Heart right ventricle (tissue), 16 donors: ENCODE measurements around the gene MAST2. TPM values are rescaled to one million over a fixed set of nuclear protein-coding genes. Genes with fewer than 3 reads are reported as not detected.
"Not testable (repeated sequence)": the region's sequence is repeated elsewhere in the genome, so short reads cannot be mapped to it uniquely, and the experiment has no call there.

Experiments
- ATAC-seq, 8 donors: fragments of 200-7000 bp; cut with Tn5 transposase; one replicate each; pipeline ENCODE4 v1.9.1; 2020; ENCODE audit warnings: mild to moderate bottlenecking in 8 of 8, moderate library complexity in 8 of 8, moderate number of reproducible peaks in 1 of 8
- DNase-seq, 2 donors: peaks; one replicate each; pipeline ENCODE4 v3.0.0-alpha.2; 2020
- H3K27ac ChIP-seq, 10 donors: fragments of 200-600 bp; sonication (generic) in 2 of 10; one replicate each; pipeline versions ENCODE4 v1.5.0 to v1.8.0; 2020 to 2022; ENCODE audit warnings: mild to moderate bottlenecking in 3 of 10
- H3K27me3 ChIP-seq, 7 donors: fragments of 200-600 bp; one replicate each; pipeline ENCODE4 v1.8.0; 2021 to 2022; ENCODE audit warnings: mild to moderate bottlenecking in 2 of 7
- H3K36me3 ChIP-seq, 9 donors: fragments of 200-600 bp; sonication (generic) in 1 of 9; one replicate each; pipeline versions ENCODE4 v1.5.0 to v1.8.0; 2020 to 2022; ENCODE audit warnings: mild to moderate bottlenecking in 2 of 9
- H3K4me1 ChIP-seq, 9 donors: fragments of 200-600 bp; sonication (generic) in 1 of 9; one replicate each; pipeline versions ENCODE4 v1.5.0 to v1.8.0; 2020 to 2022; ENCODE audit warnings: mild to moderate bottlenecking in 4 of 9
- H3K4me3 ChIP-seq, 10 donors: fragments of 200-600 bp; sonication (generic) in 2 of 10; one replicate each; pipeline versions ENCODE4 v1.5.0 to v1.8.0; 2020 to 2022; ENCODE audit warnings: mild to moderate bottlenecking in 7 of 10, moderate library complexity in 2 of 10
- H3K9me3 ChIP-seq, 11 donors: fragments of 200-600 bp in 10 of 11; sonication (generic) in 2 of 11; one replicate each; pipeline versions ENCODE4 v1.5.0 to v1.8.0; 2013 to 2022; ENCODE audit warnings: mild to moderate bottlenecking in 2 of 11, control low read depth in 1 of 11, moderate library complexity in 1 of 11
- CTCF ChIP-seq, 9 donors: fragments of 200-600 bp; sonication (generic) in 2 of 9; IDR thresholded peaks; one replicate each; pipeline versions ENCODE4 v1.5.0 to v1.8.0; 2021 to 2022; ENCODE audit warnings: antibody characterized with exemption in 9 of 9, mild to moderate bottlenecking in 5 of 9, moderate library complexity in 1 of 9
- WGBS, 2 donors: extraction: QIAGEN DNeasy Blood & Tissue Kit; methylation state at CpG; one replicate each; pipeline ENCODE4 v1.1.7; 2013; ENCODE audit warnings: inconsistent platforms in 1 of 2; 5-methylcytosine and 5-hydroxymethylcytosine counted together
- intact Hi-C, 10 donors: fragments of 100-400 bp; cut with DNase I; formaldehyde crosslinking; loops; one replicate each; pipeline versions ENCODE4 v1.11.1 to v1.14.2; 2022
- polyA plus RNA-seq, 2 donors: library from polyadenylated mRNA; stranded (reverse); fragments of 200-250 nt; gene quantifications; one replicate each; pipeline ENCODE4 v1.2.3, GENCODE V29; 2013
- total RNA-seq, 10 donors: library from RNA; stranded (reverse); fragmentation: NEBNext Ultra II Directional in 3 of 10; extraction: Animal tissue kit (Norgen Biotek cat#: 25700) in 3 of 10; gene quantifications; one replicate each; pipeline versions ENCODE4 v1.2.1 to v1.2.4, GENCODE V29; 2021 to 2023
- donor health status: Arrhythmogenic right ventricular cardiomyopathy.
- donor health status: ischemic (EF 13 %, LVEDD 7.1; RV severe dilation, severe dysfunction).
- donor health status: healthy with polysubstance abuse.
- donor health status: DM: no; HTN: yes; CAD: no.
- donor health status: DM: no; HTN: no; CAD: no.
- donor health status: ischemic (EF 25% LVEDD 6.9; RV normal size, moderate dysfunction).
- donor health status: ischemic (EF 25% LVEDD 5.7; RV mildly dilated, moderate dysfunction).
- donor health status: healthy.
- donor health status: DM: yes; HTN: yes; CAD: no.
- donor health status: Ischemic cardiomyopathy.
- donor health status: ischemic (EF 35%, LVEDD 5.7; RV mildly dilated, moderate dysfunction).
- donor health status: nonischemic (EF 11% LVEDD 7.7; RV severe dilation, severe dysfunction).
- donor health status: DM: yes; HTN: yes; CAD: no.
- donor health status: PGD.
- donor health status: ischemic (EF 29% LVEDD 5.4; RV normal size, mild dysfunction).
- donor health status: nonischemic (EF 23%, LVEDD 6.1; RV moderate dilation, normal function).

The MAST2 gene
- total and polyA plus RNA-seq, 12 donors, result 66.4 to 129 (median 83.2) TPM

GRCh38 chr1:45925728-45926287, 122.4 kb downstream of the MAST2 start:
- no peak for TF ChIP-seq CTCF (IDR thresholded peaks at IDR 0.05)
- peak overlapping the region in 3 of 10 donors; percentile 14 to 24 (median 20) for H3K27ac ChIP-seq
- no peaks in the 10 kb centered on the region for H3K36me3 ChIP-seq
- peaks cover 0 to 68% (median 18%) of the 10 kb centered on the region in 9 donors for H3K4me1 ChIP-seq
- H3K27me3 ChIP-seq, result no peaks in the 10 kb centered on the region
- DNase-seq (no peak), ATAC-seq (no peak)
- H3K9me3 ChIP-seq, result no peaks in the 10 kb centered on the region
- intact Hi-C loops, result no loop called here
- no peak overlapping the region for H3K4me3 ChIP-seq
- WGBS, 2 donors, result 59 to 69% methylated on average over 2 of the region's 2 CpGs

- Histone ChIP-seq H3K4me3 (no peak overlapping the region), H3K36me3 (no peaks in the 10 kb centered on the region), H3K9me3 (no peaks in the 10 kb centered on the region), H3K4me1 (peaks cover 0 to 69% (median 19%) of the 10 kb centered on the region in 9 donors), H3K27ac (peak overlapping the region in 1 of 10 donors; percentile 24), H3K27me3 (no peaks in the 10 kb centered on the region)
- intact Hi-C loops, result no loop called here
- no peak for DNase-seq
- TF ChIP-seq CTCF (IDR thresholded peaks at IDR 0.05), result no peak
- 78 to 79% methylated on average over 2 of the region's 2 CpGs for whole genome bisulfite sequencing, 2 donors
- ATAC-seq, result no peak
These were observed 122.9 kb downstream of the MAST2 start for GRCh38 chr1:45926330-45926729.

- intact Hi-C loops, H3K27me3 ChIP-seq, H3K27ac ChIP-seq, H3K36me3 ChIP-seq, H3K9me3 ChIP-seq, DNase-seq, H3K4me3 ChIP-seq, ATAC-seq: not testable (repeated sequence)
- peaks cover 0 to 60% (median 19%) of the 10 kb centered on the region in 9 donors for H3K4me1 ChIP-seq
- WGBS, 2 donors, result 78 to 83% methylated on average over 13 to 14 of the region's 14 CpGs
These were observed 124.0 kb downstream of the MAST2 start for GRCh38 chr1:45927231-45927915.

- H3K4me3 ChIP-seq, result no peak overlapping the region
- 89 to 90% methylated on average over 3 of the region's 3 CpGs for WGBS, 2 donors
- H3K4me1 ChIP-seq, result peaks cover 0 to 48% (median 16%) of the 10 kb centered on the region in 9 donors
- H3K9me3 ChIP-seq, result no peaks in the 10 kb centered on the region
- TF ChIP-seq CTCF (IDR thresholded peaks at IDR 0.05), result no peak
- peaks cover 0 to 3% (median 0%) of the 10 kb centered on the region in 9 donors for H3K36me3 ChIP-seq
- no peaks in the 10 kb centered on the region for H3K27me3 ChIP-seq
- intact Hi-C loops, result no loop called here
- DNase-seq (no peak), ATAC-seq (no peak)
- H3K27ac ChIP-seq, result peak overlapping the region in 1 of 10 donors; percentile 33
These were observed 125.2 kb downstream of the MAST2 start for GRCh38 chr1:45928486-45929205.
